Activated CD8-positive, alpha-beta T cell treated with anti-CD3 and anti-CD28 coated beads, Interleukin-2, amount 10 ng/mL, durations not matched to agents 7 days and 5 days (primary cell): ENCODE data around the gene NOP53. TPM values are rescaled to one million over a fixed set of nuclear protein-coding genes. Genes with fewer than 3 reads are reported as not detected.
"Not testable (repeated sequence)": the region's sequence is repeated elsewhere in the genome, so short reads cannot be mapped to it uniquely, and the experiment has no call there.

Source experiments
- ATAC-seq: fragments of 150-1000 bp; cut with Tn5 transposase; one replicate; pipeline ENCODE4 v1.10.0; 2021; ENCODE audit warnings: moderate library complexity
- CTCF ChIA-PET: fragments of 350-600 bp; sonication (Branson Sonifier 250); formaldehyde crosslinking; loops from one replicate; lab custom pipeline; 2021; ENCODE audit warnings: antibody characterized with exemption; lab: Charles Lee
- POLR2A ChIA-PET: fragments of 350-600 bp; sonication (Branson Sonifier 250); formaldehyde crosslinking; loops from one replicate; lab custom pipeline; 2021; ENCODE audit warnings: antibody characterized with exemption; lab: Charles Lee
- DNase-seq: peaks from one replicate; pipeline ENCODE4 v3.0.0-alpha.2; 2020
- H3K27ac Mint-ChIP-seq: one replicate; pipeline ENCODE4 v1.8.0; 2021; ENCODE audit warnings: mild to moderate bottlenecking, mixed read lengths
- H3K27me3 Mint-ChIP-seq: one replicate; pipeline ENCODE4 v1.8.0; 2021; ENCODE audit warnings: low read depth, mixed read lengths
- H3K36me3 Mint-ChIP-seq: one replicate; pipeline ENCODE4 v1.8.0; 2021; ENCODE audit warnings: low read depth, mixed read lengths
- H3K4me1 Mint-ChIP-seq: one replicate; pipeline ENCODE4 v1.8.0; 2021; ENCODE audit warnings: low read depth, mixed read lengths
- H3K4me3 Mint-ChIP-seq: one replicate; pipeline ENCODE4 v1.8.0; 2021; ENCODE audit warnings: mild to moderate bottlenecking, mixed read lengths
- H3K9me3 Mint-ChIP-seq: one replicate; pipeline ENCODE4 v1.8.0; 2022; ENCODE audit warnings: mixed read lengths; ENCODE audit not compliant: insufficient read depth
- total RNA-seq, 2 experiments: library from RNA; stranded (reverse); gene quantifications; one replicate each; pipeline ENCODE4 v1.2.3, GENCODE V29; 2021

The NOP53 gene
- total RNA-seq, 2 experiments from 2014 or later = 244 to 272 TPM

- no peak overlapping the region for H3K27ac Mint-ChIP-seq
- H3K27me3 Mint-ChIP-seq = peaks cover 6% of the 10 kb centered on the region
- no peak overlapping the region for H3K4me3 Mint-ChIP-seq
- DNase-seq = no peak
- ATAC-seq = no peak
- CTCF ChIA-PET = interaction anchor here (1.2 to 1.8 kb wide), 2 partner anchors 9 kb away, joined by 3 to 6 read pairs; no protein-coding TSS in a partner anchor
- no peaks in the 10 kb centered on the region for H3K4me1 Mint-ChIP-seq
- H3K9me3 Mint-ChIP-seq = no peaks in the 10 kb centered on the region
- H3K36me3 Mint-ChIP-seq = no peaks in the 10 kb centered on the region
- POLR2A ChIA-PET = no interaction called here
These were observed 53.5 kb downstream of the NOP53 start for GRCh38 chr19:47798904-47799266.

- Mint-ChIP-seq H3K9me3 (no peaks in the 10 kb centered on the region), H3K27ac (no peak overlapping the region), H3K36me3 (no peaks in the 10 kb centered on the region), H3K4me3 (no peak overlapping the region), H3K27me3 (peaks cover 6% of the 10 kb centered on the region), H3K4me1 (no peaks in the 10 kb centered on the region)
- no peak for ATAC-seq
- ChIA-PET POLR2A (no interaction called here), CTCF (no interaction called here)
- no peak for DNase-seq
These were observed 55.9 kb downstream of the NOP53 start for GRCh38 chr19:47801270-47801669.

- DNase-seq (no peak), ATAC-seq (no peak)
- ChIA-PET CTCF (no interaction called here), POLR2A (no interaction called here)
- Mint-ChIP-seq H3K4me3 (no peak overlapping the region), H3K27ac (no peak overlapping the region), H3K27me3 (peaks cover 6% of the 10 kb centered on the region), H3K4me1 (no peaks in the 10 kb centered on the region), H3K9me3 (no peaks in the 10 kb centered on the region), H3K36me3 (no peaks in the 10 kb centered on the region)
These were observed 57.2 kb downstream of the NOP53 start for GRCh38 chr19:47802521-47803043.

- H3K9me3 Mint-ChIP-seq, H3K27ac Mint-ChIP-seq, H3K36me3 Mint-ChIP-seq, DNase-seq, H3K4me1 Mint-ChIP-seq, CTCF ChIA-PET, H3K4me3 Mint-ChIP-seq, H3K27me3 Mint-ChIP-seq, ATAC-seq, POLR2A ChIA-PET: not testable (repeated sequence)
These were observed 57.8 kb downstream of the NOP53 start for GRCh38 chr19:47803148-47803547.

GRCh38 chr19:47803671-47804070, 58.3 kb downstream of the NOP53 start:
- H3K4me1 Mint-ChIP-seq, H3K9me3 Mint-ChIP-seq, H3K27me3 Mint-ChIP-seq, POLR2A ChIA-PET, CTCF ChIA-PET, H3K36me3 Mint-ChIP-seq, H3K4me3 Mint-ChIP-seq, ATAC-seq, DNase-seq, H3K27ac Mint-ChIP-seq: not testable (repeated sequence)

GRCh38 chr19:47804451-47804850, 59.1 kb downstream of the NOP53 start, which contains the start of gene TPRX1:
TSS of gene TPRX1 (minus strand) at chr19:47804551. CDS start at chr19:47804539, 12 bp downstream.
- H3K4me1 Mint-ChIP-seq, CTCF ChIA-PET, H3K36me3 Mint-ChIP-seq, H3K27ac Mint-ChIP-seq, H3K9me3 Mint-ChIP-seq, ATAC-seq, H3K27me3 Mint-ChIP-seq, DNase-seq, H3K4me3 Mint-ChIP-seq, POLR2A ChIA-PET: not testable (repeated sequence)

- Mint-ChIP-seq H3K27ac (no peak overlapping the region), H3K27me3 (no peaks in the 10 kb centered on the region), H3K4me3 (no peak overlapping the region), H3K9me3 (no peaks in the 10 kb centered on the region), H3K36me3 (no peaks in the 10 kb centered on the region), H3K4me1 (no peaks in the 10 kb centered on the region)
- CTCF ChIA-PET = interaction anchor here (1.2 kb wide), 1 partner anchor 9 kb away, joined by 3 read pairs; no protein-coding TSS in a partner anchor
- POLR2A ChIA-PET = no interaction called here
- no peak for DNase-seq
- no peak for ATAC-seq
These were observed 60.0 kb downstream of the NOP53 start for GRCh38 chr19:47805313-47805712.

- ChIA-PET CTCF (interaction anchor here (0.8 to 1.2 kb wide), 3 partner anchors 8 to 63 kb away, joined by 3 to 4 read pairs (median 3); no protein-coding TSS in a partner anchor), POLR2A (no interaction called here)
These were observed 61.1 kb downstream of the NOP53 start for GRCh38 chr19:47806435-47806834.

More at GRCh38 chr19:47806435-47806834, 61.1 kb downstream of the NOP53 start:
- no peaks in the 10 kb centered on the region for H3K36me3 Mint-ChIP-seq
- no peaks in the 10 kb centered on the region for H3K4me1 Mint-ChIP-seq
- H3K9me3 Mint-ChIP-seq = no peaks in the 10 kb centered on the region
- H3K27me3 Mint-ChIP-seq = no peaks in the 10 kb centered on the region
- no peak overlapping the region for H3K4me3 Mint-ChIP-seq
- no peak for DNase-seq
- ATAC-seq = no peak
- no peak overlapping the region for H3K27ac Mint-ChIP-seq

Other genes starting within 250 kb of the NOP53 start
- gene NAPA, start 230.5 kb upstream of the NOP53 start, total RNA-seq = 100 to 1,000 TPM in 1 of 2 experiments, 10 to 100 TPM in 1; 90.0 to 103 TPM
- gene ZNF541, start 172.4 kb upstream of the NOP53 start, total RNA-seq = under 1 TPM; 0.10 to 0.13 TPM
- 10 to 100 TPM; 15.0 to 17.6 TPM for gene BICRA, start 136.4 kb upstream of the NOP53 start, total RNA-seq
- gene EHD2, start 32.1 kb upstream of the NOP53 start, total RNA-seq = under 1 TPM in 1 of 2 experiments, not detected in 1; 0.34 TPM
- 100 to 1,000 TPM; 132 to 140 TPM for gene SELENOW, start 33.2 kb downstream of the NOP53 start, total RNA-seq
- not detected for gene TPRX1, start 59.0 kb downstream of the NOP53 start, total RNA-seq
- gene CRX, start 76.4 kb downstream of the NOP53 start, total RNA-seq = not detected
- gene TPRX2, start 113.7 kb downstream of the NOP53 start, total RNA-seq = not detected
- gene SULT2A1, start 140.8 kb downstream of the NOP53 start, total RNA-seq = not detected
- not detected for gene BSPH1, start 246.6 kb downstream of the NOP53 start, total RNA-seq
- not detected for gene ELSPBP1, start 249.1 kb downstream of the NOP53 start, total RNA-seq